Activated naive CD4-positive, alpha-beta T cell (primary cell): ENCODE results near the gene FXYD2.

Source experiments
- DNase-seq, 4 experiments: peaks; one replicate each; lab custom pipeline; 2025; lab: John Stamatoyannopoulos, UW

FXYD2 gene

DNA sequence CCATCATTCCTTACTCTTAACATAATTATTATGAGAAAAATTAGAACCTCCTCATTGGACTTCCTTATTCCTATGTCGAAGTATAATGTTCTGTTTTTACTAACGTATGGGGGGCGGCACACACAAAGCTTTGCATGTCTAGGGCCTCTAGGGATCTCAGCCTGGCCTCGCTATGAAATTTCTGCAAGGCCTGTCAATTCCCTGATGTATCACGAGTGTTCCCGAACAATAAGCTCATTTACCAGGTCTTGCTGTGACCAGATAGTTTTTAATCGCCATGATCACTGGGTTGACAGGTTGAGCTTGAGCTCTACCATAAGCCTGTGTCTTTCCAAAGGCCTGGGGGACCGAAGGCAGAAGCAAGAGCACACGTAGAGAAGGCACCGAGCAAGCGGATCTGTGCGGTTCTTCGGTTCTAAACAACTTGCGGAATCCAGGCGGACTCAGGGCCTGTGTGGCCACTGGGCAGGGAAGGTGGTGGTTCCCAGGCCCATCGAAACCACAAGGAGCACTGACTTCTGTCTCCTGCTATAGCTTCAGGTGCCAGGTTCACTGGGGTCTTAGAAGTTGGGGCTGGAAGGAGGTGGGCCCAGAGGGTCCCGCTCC, 10.4 kb upstream of the FXYD2 start:
- no peak for DNase-seq

DNA sequence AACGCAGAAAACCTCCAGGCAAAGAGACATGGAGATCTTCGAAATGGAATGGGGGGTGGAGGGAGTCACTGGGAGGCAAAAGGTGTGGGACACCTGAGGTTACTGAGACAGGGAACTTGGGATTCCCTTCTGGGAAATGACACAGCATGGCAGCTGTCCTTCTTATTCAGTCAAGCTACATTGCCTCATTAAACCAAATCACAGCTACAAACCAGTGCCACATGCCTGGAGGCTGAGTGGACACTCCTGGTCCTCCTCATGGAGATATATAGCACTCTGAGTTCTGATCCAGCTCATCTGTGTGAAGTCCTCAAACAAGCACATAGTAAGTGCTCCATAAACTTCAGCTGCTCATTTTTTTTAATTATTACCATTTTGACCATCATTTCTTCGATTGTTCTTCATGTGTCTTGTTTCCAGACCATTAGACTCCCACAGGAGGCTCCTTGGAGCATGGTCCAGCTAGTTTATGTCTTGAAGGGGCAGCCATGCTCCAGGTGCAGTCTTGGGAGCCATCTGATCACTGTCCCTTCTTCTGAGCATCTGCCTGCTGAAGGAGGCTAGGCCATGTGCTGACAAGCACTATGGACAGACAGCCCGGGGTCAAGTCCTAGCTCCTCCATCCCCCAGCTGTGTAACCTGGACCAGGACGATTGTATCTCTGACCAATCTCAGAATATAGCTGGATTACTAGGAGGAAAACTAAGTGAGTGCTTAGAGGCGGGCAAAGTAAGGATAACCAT, 9.7 kb upstream of the FXYD2 start:
- no peak for DNase-seq

- no peak for DNase-seq
Observed at GRCh38 chr11:117833401-117833891, 8.9 kb upstream of the FXYD2 start.

DNA sequence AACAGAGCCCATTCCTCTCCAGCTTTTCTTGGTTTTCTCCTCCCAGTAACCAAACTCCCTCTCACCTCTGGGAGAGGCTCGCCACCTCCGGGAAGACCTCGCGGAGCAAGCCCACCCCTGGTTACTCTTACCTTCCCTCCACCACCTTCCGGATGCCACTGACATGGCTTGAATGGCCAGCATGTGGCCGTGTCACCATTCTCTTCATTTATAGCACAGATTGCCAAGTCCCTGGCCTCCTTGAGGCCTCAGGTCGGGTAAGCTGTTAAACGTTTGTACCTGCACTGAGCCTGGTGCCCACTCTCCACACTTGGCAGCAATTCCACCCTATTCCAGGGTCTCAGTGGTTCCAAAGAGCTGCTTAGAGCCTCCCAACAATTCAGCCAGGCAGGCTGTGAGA, 8.0 kb upstream of the FXYD2 start:
- no peak for DNase-seq

- no peak for DNase-seq
Observed at GRCh38 chr11:117831661-117832415, 7.3 kb upstream of the FXYD2 start.

GRCh38 chr11:117830674-117831351, 6.3 kb upstream of the FXYD2 start:
- no peak for DNase-seq

DNA sequence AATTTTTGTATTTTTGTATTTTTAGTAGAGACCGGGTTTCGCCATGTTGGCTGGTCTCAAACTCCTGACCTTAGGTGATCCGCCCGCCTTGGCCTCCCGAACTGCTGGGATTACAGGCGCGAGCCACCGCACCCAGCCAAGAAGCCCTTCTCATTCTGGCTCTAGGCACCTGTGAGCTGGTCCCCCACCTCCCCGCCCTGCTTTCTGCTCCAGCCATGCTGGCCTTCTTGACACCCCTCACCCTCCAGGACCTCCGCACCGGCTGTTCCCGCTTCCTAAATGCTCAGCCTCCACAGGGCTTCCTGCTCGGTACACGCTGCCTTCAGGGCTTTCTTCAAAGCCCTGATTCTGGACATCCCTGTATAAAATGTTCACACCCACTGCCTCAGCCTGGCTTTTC, 5.5 kb upstream of the FXYD2 start:
- no peak for DNase-seq

DNA sequence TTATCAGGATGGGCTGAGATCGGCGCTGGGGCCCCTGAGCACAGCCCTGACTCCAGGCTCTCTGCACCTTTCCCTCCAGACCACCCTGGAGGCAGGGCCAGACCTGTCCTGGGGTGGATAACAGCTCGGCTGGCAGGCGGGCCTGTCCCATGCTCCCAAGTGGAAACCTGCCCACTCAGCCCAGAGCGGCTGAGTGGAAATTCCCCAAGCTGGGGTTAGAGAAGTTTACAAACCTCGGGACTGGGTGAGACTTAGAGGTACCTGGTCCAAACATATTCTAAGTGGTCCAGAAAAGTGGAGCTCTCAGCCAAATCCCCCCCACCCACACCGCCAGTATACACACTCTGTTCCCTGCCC, 4.8 kb upstream of the FXYD2 start:
- no peak for DNase-seq

GRCh38 chr11:117828611-117829368, 4.2 kb upstream of the FXYD2 start:
- DNase-seq, result peak; percentile 37 to 80 (median 57)

GRCh38 chr11:117827521-117828511, 3.3 kb upstream of the FXYD2 start:
- DNase-seq, result peak in 1 of 4 experiments; percentile 33

- no peak for DNase-seq
Observed at GRCh38 chr11:117826832-117827231, 2.3 kb upstream of the FXYD2 start.

DNA sequence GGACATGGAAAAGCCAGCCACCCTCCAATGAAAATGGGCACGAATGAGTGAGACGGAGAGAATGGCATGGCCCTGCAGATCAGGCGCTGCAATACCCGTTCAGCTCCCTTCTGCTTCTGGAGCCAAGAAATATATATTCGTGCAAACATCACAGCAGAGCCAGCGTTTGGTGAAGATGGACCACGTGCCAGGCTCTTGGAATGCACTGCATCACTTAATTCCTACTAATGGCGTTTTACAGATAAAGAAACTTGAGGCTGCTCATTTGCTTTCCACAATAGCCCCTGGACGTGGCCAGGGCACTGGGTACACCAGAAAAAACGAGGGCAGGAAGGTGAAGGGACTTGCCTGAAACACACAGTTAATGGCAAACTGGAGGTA, 1.6 kb upstream of the FXYD2 start:
- DNase-seq, result no peak

GRCh38 chr11:117825538-117826189, 1.1 kb upstream of the FXYD2 start:
- no peak for DNase-seq

DNA sequence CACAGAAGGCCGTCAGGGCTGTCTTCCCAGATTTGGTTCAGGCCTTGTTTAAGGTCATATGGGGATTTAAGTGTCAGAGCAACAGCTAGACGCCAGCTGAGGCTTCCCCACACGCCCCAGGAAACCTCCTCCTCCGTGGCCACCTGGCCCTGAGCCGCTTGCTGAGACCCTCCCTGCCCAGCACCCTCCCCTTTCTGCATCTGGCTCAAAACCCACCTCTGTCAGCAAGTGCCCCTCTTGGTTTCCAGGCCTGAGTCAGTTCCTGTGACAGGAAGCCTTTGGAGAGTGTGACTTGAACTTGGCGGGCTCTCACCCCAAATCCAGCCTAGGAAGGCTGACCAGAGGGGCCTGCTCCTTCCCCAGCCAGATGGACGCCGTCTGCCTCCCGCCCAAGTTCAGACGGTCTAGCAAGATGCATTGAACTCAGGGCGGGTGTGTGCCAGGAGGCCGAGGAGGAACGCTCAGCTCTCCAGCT, 561 bp downstream of the FXYD2 start:
- no peak for DNase-seq

GRCh38 chr11:117823294-117823945, 1.1 kb downstream of the FXYD2 start:
- peak in 1 of 4 experiments; percentile 27 for DNase-seq

- peak in 2 of 4 experiments; percentile 45 to 59 for DNase-seq
Observed at GRCh38 chr11:117822074-117823033, 2.2 kb downstream of the FXYD2 start.

DNA sequence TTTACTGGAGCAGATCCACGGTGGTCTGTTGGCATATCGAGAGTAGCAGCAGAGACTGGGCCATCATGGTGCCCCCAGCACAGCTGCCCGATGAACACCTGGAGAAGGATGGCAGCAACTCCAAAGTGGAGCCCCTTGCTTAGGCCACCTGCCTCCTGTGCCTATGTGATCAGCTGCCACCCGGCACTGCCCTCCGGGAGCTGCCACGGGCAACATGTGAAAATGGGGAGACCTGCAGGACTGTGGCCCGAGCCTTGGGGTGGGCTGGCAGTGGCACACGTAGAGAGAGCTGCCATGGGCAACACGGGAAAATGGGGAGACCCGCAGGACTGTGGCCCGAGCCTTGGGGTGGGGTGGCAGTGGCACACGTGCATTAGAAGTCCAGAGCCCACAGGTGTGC, 3.1 kb downstream of the FXYD2 start:
- DNase-seq, result no peak

DNA sequence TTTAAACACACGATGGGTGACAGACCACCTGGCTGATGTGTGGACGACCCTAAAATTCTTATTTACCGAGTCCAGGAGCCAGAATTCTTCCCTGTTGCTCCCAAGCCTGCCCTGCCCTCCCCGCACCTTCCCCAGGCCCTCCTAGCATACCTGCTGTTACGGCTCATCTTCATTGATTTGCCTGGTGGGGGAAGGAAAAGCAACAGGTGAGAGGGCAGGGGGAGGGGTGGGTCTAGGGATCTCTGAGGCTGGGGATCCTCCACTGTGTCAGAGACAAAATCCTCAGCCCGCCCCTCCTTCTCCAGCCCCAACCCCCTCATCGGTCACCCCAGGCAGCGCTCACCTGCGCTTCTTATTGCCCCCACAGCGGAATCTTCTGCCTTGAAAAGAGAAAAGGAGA, 4.0 kb downstream of the FXYD2 start:
- DNase-seq, result no peak
